ENCODE data around the gene NGRN.

DNA sequence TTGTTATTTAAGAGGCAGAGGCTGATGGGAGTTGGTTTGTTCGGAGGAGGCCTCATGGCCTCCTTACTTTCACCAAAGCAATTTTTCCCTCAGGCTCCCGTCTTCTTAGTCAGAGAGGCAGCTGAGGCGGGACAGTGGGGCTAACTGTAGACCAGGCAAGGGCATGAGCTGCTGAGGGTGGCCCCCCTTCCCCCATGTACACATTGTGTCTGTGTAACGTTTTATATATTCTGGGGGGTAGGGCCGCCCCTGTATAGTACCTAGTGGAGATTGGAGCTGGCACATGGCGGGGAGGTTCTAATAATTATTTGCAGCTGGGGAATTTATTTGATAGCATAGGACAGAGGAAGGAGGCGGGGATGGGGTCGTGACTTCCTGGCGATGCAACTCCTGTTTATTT, 35.1 kb downstream of the NGRN start:
- no peak for TF ChIP-seq CTCF (IDR thresholded peaks at IDR 0.05)
- TF ChIP-seq, protein P1, sequence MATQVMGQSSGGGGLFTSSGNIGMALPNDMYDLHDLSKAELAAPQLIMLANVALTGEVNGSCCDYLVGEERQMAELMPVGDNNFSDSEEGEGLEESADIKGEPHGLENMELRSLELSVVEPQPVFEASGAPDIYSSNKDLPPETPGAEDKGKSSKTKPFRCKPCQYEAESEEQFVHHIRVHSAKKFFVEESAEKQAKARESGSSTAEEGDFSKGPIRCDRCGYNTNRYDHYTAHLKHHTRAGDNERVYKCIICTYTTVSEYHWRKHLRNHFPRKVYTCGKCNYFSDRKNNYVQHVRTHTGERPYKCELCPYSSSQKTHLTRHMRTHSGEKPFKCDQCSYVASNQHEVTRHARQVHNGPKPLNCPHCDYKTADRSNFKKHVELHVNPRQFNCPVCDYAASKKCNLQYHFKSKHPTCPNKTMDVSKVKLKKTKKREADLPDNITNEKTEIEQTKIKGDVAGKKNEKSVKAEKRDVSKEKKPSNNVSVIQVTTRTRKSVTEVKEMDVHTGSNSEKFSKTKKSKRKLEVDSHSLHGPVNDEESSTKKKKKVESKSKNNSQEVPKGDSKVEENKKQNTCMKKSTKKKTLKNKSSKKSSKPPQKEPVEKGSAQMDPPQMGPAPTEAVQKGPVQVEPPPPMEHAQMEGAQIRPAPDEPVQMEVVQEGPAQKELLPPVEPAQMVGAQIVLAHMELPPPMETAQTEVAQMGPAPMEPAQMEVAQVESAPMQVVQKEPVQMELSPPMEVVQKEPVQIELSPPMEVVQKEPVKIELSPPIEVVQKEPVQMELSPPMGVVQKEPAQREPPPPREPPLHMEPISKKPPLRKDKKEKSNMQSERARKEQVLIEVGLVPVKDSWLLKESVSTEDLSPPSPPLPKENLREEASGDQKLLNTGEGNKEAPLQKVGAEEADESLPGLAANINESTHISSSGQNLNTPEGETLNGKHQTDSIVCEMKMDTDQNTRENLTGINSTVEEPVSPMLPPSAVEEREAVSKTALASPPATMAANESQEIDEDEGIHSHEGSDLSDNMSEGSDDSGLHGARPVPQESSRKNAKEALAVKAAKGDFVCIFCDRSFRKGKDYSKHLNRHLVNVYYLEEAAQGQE (IDR thresholded peaks at IDR 0.05; ENCODE audit: low read depth, low read length): no peak
